Upper lobe of right lung (tissue), 1 donor: ENCODE data around the gene ATP2C2. TPM values are rescaled to one million over a fixed set of nuclear protein-coding genes. Genes with fewer than 3 reads are reported as not detected.

Source experiments
- ATAC-seq: fragments of 200-7000 bp; cut with Tn5 transposase; one replicate; pipeline ENCODE4 v1.9.1; 2020; ENCODE audit warnings: mild to moderate bottlenecking, moderate library complexity
- DNase-seq: peaks from one replicate; pipeline ENCODE4 v3.0.0-alpha.2; 2020
- H3K27ac ChIP-seq: fragments of 200-600 bp; one replicate; pipeline ENCODE4 v1.8.0; 2022
- H3K27me3 ChIP-seq: fragments of 200-600 bp; one replicate; pipeline ENCODE4 v1.8.0; 2022; ENCODE audit warnings: mild to moderate bottlenecking
- H3K36me3 ChIP-seq: fragments of 200-600 bp; one replicate; pipeline ENCODE4 v1.8.0; 2022
- H3K4me1 ChIP-seq: fragments of 200-600 bp; one replicate; pipeline ENCODE4 v1.8.0; 2022
- H3K4me3 ChIP-seq: fragments of 200-600 bp; one replicate; pipeline ENCODE4 v1.8.0; 2022; ENCODE audit warnings: mild to moderate bottlenecking
- H3K9me3 ChIP-seq: fragments of 200-600 bp; one replicate; pipeline ENCODE4 v1.8.0; 2022
- intact Hi-C: fragments of 100-400 bp; cut with DNase I; formaldehyde crosslinking; loops from one replicate; pipeline ENCODE4 v1.11.0; 2022
- total RNA-seq: library from RNA; stranded (reverse); fragmentation: NEBNext Ultra II Directional; extraction: Animal tissue kit (Norgen Biotek cat#: 25700); gene quantifications from one replicate; pipeline ENCODE4 v1.2.1, GENCODE V29; 2021
- TF ChIP-seq, protein P1 (sequence below): fragments of 200-600 bp; IDR thresholded peaks from one replicate; pipeline ENCODE4 v1.8.0; 2022; ENCODE audit warnings: antibody characterized with exemption
- donor health status: DM: no; HTN: yes; CAD: no; lungs with severe emphysema.

ATP2C2 gene
- total RNA-seq, 1 donor from 2014 or later, result 48.9 TPM

DNA sequence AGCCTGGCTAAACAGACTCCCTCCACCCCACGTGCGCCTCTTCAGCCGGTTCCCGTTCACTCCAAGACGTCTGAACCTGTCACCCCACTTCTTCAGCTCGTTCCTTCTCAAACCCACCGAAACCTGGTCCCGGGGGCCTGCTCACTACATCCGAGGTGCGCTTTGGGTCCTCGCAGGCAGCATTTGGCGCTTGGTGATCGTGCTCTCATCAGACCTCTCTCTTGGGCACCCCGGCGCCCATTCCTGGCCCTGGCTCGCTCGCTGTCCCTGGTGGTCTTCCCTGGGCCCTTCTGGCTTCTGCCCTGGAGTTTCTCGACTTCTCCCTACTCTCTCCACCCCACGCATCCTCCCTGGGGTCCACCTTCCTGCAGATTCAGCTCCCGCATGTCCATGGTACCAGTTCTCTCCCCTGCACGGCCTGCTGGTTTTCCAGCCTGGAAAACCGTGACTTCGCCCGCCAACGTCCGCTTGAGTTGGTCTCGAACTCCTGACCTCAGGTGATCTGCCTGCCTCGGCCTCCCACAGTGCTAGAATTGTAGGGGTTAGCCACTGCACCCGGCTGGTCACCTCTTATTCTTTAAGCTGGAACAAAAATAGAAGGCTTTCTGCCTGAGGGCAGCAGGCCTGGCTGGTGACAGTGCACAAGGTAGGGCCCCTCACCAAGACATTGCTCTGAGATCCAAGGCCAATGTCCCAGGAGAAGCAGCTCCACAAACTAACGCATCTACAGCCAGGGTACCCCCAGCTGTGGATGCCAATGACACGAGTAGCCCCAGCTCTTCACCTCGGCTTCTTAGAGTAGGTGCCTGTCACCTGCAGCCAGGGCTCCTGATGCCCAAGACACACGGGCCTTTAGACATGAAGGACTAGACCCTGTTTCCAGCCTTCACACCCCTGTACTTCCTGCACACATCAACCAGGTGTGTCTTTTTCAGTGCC is 137.2 kb downstream of the ATP2C2 start:
- TF ChIP-seq, protein P1, sequence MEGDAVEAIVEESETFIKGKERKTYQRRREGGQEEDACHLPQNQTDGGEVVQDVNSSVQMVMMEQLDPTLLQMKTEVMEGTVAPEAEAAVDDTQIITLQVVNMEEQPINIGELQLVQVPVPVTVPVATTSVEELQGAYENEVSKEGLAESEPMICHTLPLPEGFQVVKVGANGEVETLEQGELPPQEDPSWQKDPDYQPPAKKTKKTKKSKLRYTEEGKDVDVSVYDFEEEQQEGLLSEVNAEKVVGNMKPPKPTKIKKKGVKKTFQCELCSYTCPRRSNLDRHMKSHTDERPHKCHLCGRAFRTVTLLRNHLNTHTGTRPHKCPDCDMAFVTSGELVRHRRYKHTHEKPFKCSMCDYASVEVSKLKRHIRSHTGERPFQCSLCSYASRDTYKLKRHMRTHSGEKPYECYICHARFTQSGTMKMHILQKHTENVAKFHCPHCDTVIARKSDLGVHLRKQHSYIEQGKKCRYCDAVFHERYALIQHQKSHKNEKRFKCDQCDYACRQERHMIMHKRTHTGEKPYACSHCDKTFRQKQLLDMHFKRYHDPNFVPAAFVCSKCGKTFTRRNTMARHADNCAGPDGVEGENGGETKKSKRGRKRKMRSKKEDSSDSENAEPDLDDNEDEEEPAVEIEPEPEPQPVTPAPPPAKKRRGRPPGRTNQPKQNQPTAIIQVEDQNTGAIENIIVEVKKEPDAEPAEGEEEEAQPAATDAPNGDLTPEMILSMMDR, result no peak
- ATAC-seq, result no peak
- Histone ChIP-seq H3K4me1 (peaks cover 16% of the 10 kb centered on the region), H3K36me3 (no peaks in the 10 kb centered on the region), H3K27me3 (no peaks in the 10 kb centered on the region), H3K9me3 (no peaks in the 10 kb centered on the region), H3K27ac (peak overlapping the region; percentile 87), H3K4me3 (peak overlapping the region; percentile 78)
- peak; percentile 67 for DNase-seq
- intact Hi-C loops, result no loop called here

DNA sequence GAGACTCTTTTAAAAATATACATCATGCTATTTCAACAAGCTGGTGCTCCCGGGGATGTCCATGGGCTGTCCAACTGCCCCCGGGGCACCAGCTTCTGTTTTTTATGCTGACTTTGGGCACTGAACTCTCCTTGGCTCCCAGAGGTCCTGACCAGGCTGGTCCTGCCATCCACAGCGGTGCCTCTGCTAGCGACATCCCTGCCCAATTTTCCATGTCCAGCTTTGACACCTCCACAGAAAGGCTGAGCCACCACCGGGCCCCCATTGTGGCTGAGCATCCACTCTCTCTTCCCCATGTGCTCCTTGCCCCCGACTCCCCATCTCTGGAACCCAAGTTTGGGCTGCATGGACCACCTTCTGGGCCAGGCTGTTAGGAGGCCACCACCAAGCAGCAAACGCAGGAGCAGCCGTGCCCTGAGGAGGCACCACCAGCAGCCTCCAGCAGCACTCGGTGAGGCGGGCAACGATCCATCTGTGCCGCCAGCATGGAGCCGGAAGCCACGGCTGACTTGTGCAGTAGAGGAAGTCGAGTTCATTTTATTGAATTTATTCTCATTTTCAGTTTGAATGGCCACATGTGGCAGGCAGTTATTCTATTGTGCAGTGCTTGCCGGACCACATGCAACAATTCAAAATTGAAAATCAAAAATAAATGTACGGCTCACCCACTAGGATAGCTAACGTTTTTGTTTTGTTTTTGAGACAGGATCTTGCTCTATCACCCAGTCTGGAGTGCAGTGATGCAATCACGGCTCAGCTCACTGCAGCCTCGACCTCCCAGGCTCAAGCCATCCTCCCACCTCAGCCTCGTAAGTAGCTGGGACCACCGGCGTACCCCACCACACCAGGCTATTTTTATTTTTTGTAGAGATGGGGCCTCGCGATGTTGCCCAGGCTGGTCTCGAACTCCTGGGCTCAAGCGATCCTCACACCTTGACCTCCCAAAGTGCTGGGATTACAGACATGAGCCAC is 139.0 kb downstream of the ATP2C2 start:
- no peak overlapping the region for H3K4me3 ChIP-seq
- H3K36me3 ChIP-seq, result no peaks in the 10 kb centered on the region
- peak; percentile 62 for DNase-seq
- no peaks in the 10 kb centered on the region for H3K9me3 ChIP-seq
- intact Hi-C loops, result no loop called here
- TF ChIP-seq, protein P1, result no peak
- H3K27ac ChIP-seq, result no peak overlapping the region
- ATAC-seq, result no peak
- H3K27me3 ChIP-seq, result no peaks in the 10 kb centered on the region
- H3K4me1 ChIP-seq, result peaks cover 19% of the 10 kb centered on the region

DNA sequence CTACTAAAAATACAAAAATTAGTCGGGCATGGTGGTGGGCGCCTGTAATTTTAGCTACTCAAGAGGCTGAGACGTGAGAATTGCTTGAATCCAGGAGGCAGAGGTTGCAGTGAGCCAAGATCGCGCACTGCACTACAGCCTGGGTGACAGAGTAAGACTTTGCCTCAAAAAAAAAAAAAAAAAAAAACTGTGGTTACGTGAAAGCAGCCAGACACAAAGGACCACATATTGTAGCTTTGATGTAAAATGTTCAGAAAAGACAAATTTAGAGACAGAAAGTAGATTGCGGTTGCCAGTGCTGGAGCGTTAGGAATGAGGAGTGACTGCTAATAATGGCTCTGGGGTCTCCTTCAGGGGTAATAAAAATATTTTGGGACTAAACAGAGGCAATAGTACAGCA is 140.2 kb downstream of the ATP2C2 start:
- intact Hi-C loops, result no loop called here
- Histone ChIP-seq H3K27ac (no peak overlapping the region), H3K4me3 (no peak overlapping the region), H3K9me3 (no peaks in the 10 kb centered on the region), H3K36me3 (no peaks in the 10 kb centered on the region), H3K4me1 (peaks cover 18% of the 10 kb centered on the region), H3K27me3 (no peaks in the 10 kb centered on the region)
- TF ChIP-seq, protein P1, result no peak
- DNase-seq (peak; percentile 9), ATAC-seq (no peak)

DNA sequence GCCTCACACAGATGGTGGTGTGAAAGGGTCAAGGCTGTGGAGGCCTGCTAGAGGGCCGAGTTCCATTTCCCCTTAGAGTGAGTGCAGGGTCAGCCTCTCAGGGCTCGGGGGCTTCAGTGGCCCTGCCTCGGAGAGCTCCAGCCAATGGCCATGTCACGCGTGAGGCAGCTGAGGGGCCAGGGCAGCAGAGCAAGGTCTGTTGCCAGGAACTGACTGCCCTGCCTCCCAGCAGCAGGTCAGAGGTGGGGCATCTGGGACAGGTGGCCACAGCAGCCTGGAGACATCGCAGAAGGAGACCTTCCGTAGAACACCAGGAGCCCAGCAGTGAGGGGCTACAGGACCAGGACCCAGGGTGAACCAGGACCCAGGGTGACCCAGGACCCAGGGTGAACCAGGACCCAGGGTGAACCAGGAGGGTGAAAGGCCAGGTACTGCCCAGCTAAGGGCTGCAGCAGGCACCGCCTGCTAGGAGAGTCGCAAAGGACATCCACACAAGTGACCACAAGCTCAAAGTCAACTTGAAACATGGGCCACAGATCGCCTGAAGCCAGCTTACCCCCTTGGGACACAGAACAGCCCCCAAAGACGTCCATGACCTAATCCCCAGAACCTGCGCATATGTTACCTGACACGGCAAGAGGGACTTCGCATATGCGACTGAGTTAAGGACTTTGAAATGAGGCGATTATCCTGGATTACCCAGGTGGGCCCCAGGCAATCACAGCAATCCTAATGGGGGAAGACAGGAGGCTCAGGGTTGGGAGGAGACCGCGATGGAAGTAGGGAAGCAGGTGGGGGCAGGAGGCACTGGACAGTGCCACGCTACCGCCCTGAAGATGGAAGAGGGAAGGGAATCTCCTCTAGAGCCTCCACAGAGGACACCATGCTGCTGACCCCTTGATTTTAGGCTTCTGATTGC is 141.0 kb downstream of the ATP2C2 start:
- intact Hi-C loops, result no loop called here
- TF ChIP-seq, protein P1, result no peak
- Histone ChIP-seq H3K27me3 (no peaks in the 10 kb centered on the region), H3K9me3 (no peaks in the 10 kb centered on the region), H3K36me3 (no peaks in the 10 kb centered on the region), H3K4me3 (no peak overlapping the region), H3K27ac (no peak overlapping the region), H3K4me1 (peaks cover 12% of the 10 kb centered on the region)
- DNase-seq, result peak; percentile 43
- ATAC-seq, result no peak
